GM19455 (cell line): ENCODE results near the gene CA9.

Experiments used
- ATAC-seq: cut with Tn5 transposase; IDR thresholded peaks from one replicate; pipeline ENCODE4 v1.9.1; 2021; ENCODE audit not compliant: unreplicated experiment

The CA9 gene

DNA sequence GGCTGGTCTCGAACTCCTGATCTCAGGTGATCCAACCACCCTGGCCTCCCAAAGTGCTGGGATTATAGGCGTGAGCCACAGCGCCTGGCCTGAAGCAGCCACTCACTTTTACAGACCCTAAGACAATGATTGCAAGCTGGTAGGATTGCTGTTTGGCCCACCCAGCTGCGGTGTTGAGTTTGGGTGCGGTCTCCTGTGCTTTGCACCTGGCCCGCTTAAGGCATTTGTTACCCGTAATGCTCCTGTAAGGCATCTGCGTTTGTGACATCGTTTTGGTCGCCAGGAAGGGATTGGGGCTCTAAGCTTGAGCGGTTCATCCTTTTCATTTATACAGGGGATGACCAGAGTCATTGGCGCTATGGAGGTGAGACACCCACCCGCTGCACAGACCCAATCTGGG, 1.5 kb downstream of the CA9 start:
- no peak for ATAC-seq

DNA sequence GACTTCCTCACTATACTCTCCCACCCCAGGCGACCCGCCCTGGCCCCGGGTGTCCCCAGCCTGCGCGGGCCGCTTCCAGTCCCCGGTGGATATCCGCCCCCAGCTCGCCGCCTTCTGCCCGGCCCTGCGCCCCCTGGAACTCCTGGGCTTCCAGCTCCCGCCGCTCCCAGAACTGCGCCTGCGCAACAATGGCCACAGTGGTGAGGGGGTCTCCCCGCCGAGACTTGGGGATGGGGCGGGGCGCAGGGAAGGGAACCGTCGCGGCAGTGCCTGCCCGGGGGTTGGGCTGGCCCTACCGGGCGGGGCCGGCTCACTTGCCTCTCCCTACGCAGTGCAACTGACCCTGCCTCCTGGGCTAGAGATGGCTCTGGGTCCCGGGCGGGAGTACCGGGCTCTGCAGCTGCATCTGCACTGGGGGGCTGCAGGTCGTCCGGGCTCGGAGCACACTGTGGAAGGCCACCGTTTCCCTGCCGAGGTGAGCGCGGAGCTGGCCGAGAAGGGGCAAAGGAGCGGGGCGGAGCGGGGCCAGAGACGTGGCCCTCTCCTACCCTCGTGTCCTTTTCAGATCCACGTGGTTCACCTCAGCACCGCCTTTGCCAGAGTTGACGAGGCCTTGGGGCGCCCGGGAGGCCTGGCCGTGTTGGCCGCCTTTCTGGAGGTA, 2.1 kb downstream of the CA9 start:
- ATAC-seq: no peak

DNA sequence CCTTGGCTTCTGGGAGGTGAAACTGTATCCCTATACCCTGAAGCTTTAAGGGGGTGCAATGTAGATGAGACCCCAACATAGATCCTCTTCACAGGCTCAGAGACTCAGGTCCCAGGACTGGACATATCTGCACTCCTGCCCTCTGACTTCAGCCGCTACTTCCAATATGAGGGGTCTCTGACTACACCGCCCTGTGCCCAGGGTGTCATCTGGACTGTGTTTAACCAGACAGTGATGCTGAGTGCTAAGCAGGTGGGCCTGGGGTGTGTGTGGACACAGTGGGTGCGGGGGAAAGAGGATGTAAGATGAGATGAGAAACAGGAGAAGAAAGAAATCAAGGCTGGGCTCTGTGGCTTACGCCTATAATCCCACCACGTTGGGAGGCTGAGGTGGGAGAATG, 5.4 kb downstream of the CA9 start:
- ATAC-seq: no peak

DNA sequence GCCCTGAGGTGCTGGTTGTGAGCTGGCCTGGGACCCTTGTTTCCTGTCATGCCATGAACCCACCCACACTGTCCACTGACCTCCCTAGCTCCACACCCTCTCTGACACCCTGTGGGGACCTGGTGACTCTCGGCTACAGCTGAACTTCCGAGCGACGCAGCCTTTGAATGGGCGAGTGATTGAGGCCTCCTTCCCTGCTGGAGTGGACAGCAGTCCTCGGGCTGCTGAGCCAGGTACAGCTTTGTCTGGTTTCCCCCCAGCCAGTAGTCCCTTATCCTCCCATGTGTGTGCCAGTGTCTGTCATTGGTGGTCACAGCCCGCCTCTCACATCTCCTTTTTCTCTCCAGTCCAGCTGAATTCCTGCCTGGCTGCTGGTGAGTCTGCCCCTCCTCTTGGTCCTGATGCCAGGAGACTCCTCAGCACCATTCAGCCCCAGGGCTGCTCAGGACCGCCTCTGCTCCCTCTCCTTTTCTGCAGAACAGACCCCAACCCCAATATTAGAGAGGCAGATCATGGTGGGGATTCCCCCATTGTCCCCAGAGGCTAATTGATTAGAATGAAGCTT, 6.1 kb downstream of the CA9 start:
- no peak for ATAC-seq

DNA sequence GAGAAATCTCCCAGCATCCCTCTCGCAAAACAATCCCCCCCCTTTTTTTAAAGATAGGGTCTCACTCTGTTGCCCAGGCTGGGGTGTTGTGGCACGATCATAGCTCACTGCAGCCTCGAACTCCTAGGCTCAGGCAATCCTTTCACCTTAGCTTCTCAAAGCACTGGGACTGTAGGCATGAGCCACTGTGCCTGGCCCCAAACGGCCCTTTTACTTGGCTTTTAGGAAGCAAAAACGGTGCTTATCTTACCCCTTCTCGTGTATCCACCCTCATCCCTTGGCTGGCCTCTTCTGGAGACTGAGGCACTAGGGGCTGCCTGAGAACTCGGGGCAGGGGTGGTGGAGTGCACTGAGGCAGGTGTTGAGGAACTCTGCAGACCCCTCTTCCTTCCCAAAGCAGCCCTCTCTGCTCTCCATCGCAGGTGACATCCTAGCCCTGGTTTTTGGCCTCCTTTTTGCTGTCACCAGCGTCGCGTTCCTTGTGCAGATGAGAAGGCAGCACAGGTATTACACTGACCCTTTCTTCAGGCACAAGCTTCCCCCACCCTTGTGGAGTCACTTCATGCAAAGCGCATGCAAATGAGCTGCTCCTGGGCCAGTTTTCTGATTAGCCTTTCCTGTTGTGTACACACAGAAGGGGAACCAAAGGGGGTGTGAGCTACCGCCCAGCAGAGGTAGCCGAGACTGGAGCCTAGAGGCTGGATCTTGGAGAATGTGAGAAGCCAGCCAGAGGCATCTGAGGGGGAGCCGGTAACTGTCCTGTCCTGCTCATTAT, 6.8 kb downstream of the CA9 start:
- no peak for ATAC-seq

- ATAC-seq: no peak
Observed at GRCh38 chr9:35681341-35682002, 7.7 kb downstream of the CA9 start.

- no peak for ATAC-seq
Observed at GRCh38 chr9:35682051-35682450, 8.3 kb downstream of the CA9 start.

GRCh38 chr9:35682520-35683315, 9.0 kb downstream of the CA9 start:
- ATAC-seq: no peak

DNA sequence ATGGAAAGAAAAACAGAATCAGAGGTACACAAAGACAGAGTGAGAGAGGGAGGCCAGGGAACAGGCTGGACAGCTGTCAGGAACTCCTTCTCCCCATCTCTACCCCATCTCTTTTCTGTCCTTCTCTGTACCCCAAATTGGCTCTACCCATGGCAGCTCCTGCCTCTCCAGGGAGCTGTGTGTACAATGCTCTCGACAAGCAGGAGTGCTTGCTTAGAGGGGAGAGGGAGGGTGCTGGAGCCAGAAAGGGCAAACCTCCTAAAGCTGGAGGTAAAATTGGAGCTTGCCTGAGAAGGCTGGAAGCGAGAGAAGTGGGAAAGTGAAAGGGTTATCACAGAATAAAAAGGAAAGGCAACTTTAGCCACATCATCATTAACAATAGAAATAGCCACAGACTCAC, 9.6 kb downstream of the CA9 start:
- ATAC-seq: no peak

DNA sequence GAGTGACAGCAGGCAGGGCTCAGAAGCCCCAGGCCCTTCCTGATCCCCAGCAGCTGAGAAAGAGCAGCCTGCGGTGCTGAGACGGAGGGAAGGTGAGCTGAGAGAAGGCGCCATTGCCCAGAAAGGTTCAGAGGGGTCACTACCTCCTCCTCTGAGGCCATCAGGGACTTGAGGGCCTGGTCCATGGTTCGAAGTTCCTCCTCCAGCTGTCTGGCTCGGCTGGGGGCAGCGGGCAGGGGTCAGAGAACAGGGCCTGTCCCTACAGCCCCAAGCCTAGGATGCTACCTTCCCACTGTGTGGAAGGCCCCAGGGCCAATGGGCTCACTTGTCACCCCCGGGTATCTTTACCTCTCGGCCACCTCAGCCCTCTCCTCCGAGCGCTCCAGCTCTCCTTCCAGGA, 11.2 kb downstream of the CA9 start:
- ATAC-seq: no peak

- no peak for ATAC-seq
Observed at GRCh38 chr9:35685506-35685905, 11.8 kb downstream of the CA9 start.

- ATAC-seq: no peak
Observed at GRCh38 chr9:35686222-35687203, 12.8 kb downstream of the CA9 start.

- no peak for ATAC-seq
Observed at GRCh38 chr9:35687306-35687705, 13.6 kb downstream of the CA9 start.

DNA sequence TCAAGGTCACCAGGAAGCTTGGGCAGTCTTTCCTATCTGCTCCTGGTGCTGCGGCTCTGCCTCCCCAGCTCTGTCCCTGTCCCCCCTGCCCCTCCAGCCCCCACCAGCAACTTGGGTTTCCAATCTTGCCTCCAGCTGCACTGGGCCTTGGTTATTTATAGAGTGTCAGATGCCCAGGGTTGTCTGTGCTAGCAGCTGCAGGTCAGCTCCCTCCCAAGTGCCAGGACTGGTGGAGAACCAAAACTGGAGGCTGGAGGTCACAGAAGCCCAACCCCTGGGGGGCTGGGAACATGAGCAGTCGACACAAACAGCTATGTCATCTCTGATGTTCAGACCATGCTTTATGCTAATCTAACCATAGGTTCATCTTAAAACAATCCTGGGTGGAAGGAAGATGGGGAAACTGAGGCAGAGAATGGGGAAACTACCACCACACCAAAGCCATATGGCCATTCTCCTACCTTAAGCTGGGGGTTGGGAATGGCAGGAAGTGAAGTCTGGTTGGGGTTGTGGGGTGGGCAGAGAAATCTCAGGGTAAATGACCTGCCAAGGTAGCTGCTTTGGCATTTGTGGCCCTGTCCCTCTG, 14.3 kb downstream of the CA9 start:
- no peak for ATAC-seq

GRCh38 chr9:35688558-35689541, 15.1 kb downstream of the CA9 start:
- ATAC-seq: no peak

GRCh38 chr9:35689542-35690293, 16.0 kb downstream of the CA9 start, which contains the start of gene TPM2:
TSS of gene TPM2 (minus strand) at chr9:35689925. CDS start at chr9:35689817, 108 bp downstream.
- no peak for ATAC-seq

DNA sequence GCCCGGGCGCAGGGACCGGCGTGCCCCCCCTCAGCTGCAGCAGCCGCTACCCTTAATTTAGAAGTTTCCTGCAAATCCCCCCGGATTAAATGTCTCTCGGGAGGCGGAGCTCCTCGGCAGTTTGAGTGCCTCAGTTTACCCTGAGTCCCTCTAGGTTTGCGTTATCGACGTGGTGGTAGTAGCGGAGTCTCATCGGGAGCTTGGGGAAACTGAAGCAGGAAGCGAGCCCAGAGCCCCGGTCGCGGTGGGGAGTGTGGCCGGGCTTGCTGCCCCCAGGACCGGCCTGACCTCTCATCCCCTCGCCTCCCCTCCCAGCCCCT, 16.5 kb downstream of the CA9 start:
- no peak for ATAC-seq
